ENCODE data around the gene TIAM2. TPM values are rescaled to one million over a fixed set of nuclear protein-coding genes. Genes with fewer than 3 reads are reported as not detected.

The TIAM2 gene
- total and polyA plus RNA-seq, 10 of the 15 experiments (the other 5 are each of a cell fraction or from before 2014, with no cell fraction given): 1.1 to 10.5 (median 2.3) TPM

GRCh38 chr6:155284775-155285174 is 289.7 kb downstream of the TIAM2 start:
- H3K79me2 ChIP-seq (ENCODE audit: control insufficient read depth, insufficient read depth, low read length): no peaks in the 10 kb centered on the region
- no peak overlapping the region for H3K27ac ChIP-seq (ENCODE audit: control insufficient read depth, insufficient read depth)
- RAD21 ChIA-PET (ENCODE audit: unreplicated experiment): no interaction called here
- no peaks in the 10 kb centered on the region for H3K9me3 ChIP-seq (replicated peaks; ENCODE audit: control insufficient read depth, insufficient read depth, low read length)
- CTCF ChIA-PET: interaction anchor here (0.8 to 1.2 kb wide), 2 partner anchors 9 to 36 kb away, joined by 3 to 7 read pairs; no protein-coding TSS in a partner anchor
- no peak overlapping the region for H3K4me2 ChIP-seq (ENCODE audit: control insufficient read depth, insufficient read depth)
- no peak overlapping the region for H3K9ac ChIP-seq (ENCODE audit: control insufficient read depth, insufficient read depth, low read length)
- no peaks in the 10 kb centered on the region for H4K20me1 ChIP-seq (ENCODE audit: control insufficient read depth, insufficient read depth)
- WGBS (ENCODE audit: insufficient coverage, insufficient replicate concordance, low lambda C conversion rate, missing lambda C conversion rate): 89% methylated on average over 4 of the region's 4 CpGs
- POLR2A ChIA-PET: no interaction called here
- no peak for ATAC-seq
- H3K4me3 ChIP-seq: no peak overlapping the region
- SMC1A ChIA-PET (ENCODE audit: uncharacterized antibody, unreplicated experiment): interaction anchor here (1.3 kb wide), 1 partner anchor 106 kb away, joined by 3 read pairs; no protein-coding TSS in a partner anchor
- no peak for DNase-seq (ENCODE audit: low read depth, low spot score)
- H2AFZ ChIP-seq (ENCODE audit: control insufficient read depth, low read depth, low read length): no peak overlapping the region
- no peaks in the 10 kb centered on the region for H3K27me3 ChIP-seq (replicated peaks in 1 of 2; ENCODE audit: control insufficient read depth in 2 of 2, insufficient read depth in 2 of 2, low read length in 1 of 2)
- FAIRE-seq: no peak
- H3K36me3 ChIP-seq (ENCODE audit: control insufficient read depth in 2 of 2, insufficient read depth in 2 of 2, low read length in 1 of 2): peaks cover 4 to 9% of the 10 kb centered on the region in 2 experiments
- H3K4me1 ChIP-seq (ENCODE audit: control insufficient read depth, insufficient read depth, low read length): no peaks in the 10 kb centered on the region
- in situ Hi-C loops (cut with MboI) (no loop called here), intact Hi-C loops (cut with micrococcal nuclease; ENCODE audit: unreplicated experiment) (no loop called here)
- no TSS peak for BruUV-seq (replicated peaks)
- no peak for TF ChIP-seq KDM1A (IDR thresholded peaks at IDR 0.05; ENCODE audit: borderline replicate concordance)
- TF ChIP-seq NBN (IDR thresholded peaks at IDR 0.05): no peak
- no peak for TF ChIP-seq NFYB (IDR thresholded peaks at IDR 0.05; ENCODE audit: insufficient read depth, low read depth, low read length)
- TF ChIP-seq WRNIP1 (IDR thresholded peaks at IDR 0.05; ENCODE audit: borderline replicate concordance, low read depth, low read length): no peak
- no peak for TF ChIP-seq GABPA (IDR thresholded peaks at IDR 0.05; ENCODE audit: low read depth)
- no peak for TF ChIP-seq POU2F2 (IDR thresholded peaks at IDR 0.05; ENCODE audit: borderline replicate concordance, low read depth, low read length)
- no peak for TF ChIP-seq ZNF622 (IDR thresholded peaks at IDR 0.05)
- no peak for TF ChIP-seq MTA3 (IDR thresholded peaks at IDR 0.05; ENCODE audit: borderline replicate concordance, low read length)
- TF ChIP-seq CBFB (IDR thresholded peaks at IDR 0.05; ENCODE audit: low read depth): no peak
- TF ChIP-seq RB1 (IDR thresholded peaks at IDR 0.05; ENCODE audit: borderline replicate concordance): no peak

Measured in GM12878 (cell line).